WTC11 (cell line): Measurements from ENCODE around the gene BAIAP2. TPM values are rescaled to one million over a fixed set of nuclear protein-coding genes. Genes with fewer than 3 reads are reported as not detected.

ENCODE experiments used
- ATAC-seq: fragments of 200-7000 bp; cut with Tn5 transposase; 2 replicates; pipeline ENCODE4 v1.10.0; 2021; ENCODE audit warnings: mild to moderate bottlenecking, moderate library complexity
- CTCF ChIA-PET: fragments of 300-600 bp; sonication (Branson Sonifier 250); formaldehyde crosslinking; loops from one replicate; lab custom pipeline; 2021; ENCODE audit warnings: antibody characterized with exemption; lab: Charles Lee
- POLR2A ChIA-PET: fragments of 350-600 bp; sonication (Branson Sonifier 250); formaldehyde crosslinking; loops from one replicate; lab custom pipeline; 2021; ENCODE audit warnings: antibody characterized with exemption; lab: Charles Lee
- DNase-seq: peaks from one replicate; pipeline ENCODE4 v3.0.0; 2021; ENCODE audit warnings: low spot score
- H3K27ac Mint-ChIP-seq: 2 replicates; pipeline ENCODE4 v1.8.0; 2021; ENCODE audit warnings: mixed read lengths
- H3K27me3 Mint-ChIP-seq: 2 replicates; pipeline ENCODE4 v1.8.0; 2021; ENCODE audit warnings: low read depth, mild to moderate bottlenecking, moderate library complexity, mixed read lengths
- H3K36me3 Mint-ChIP-seq: 2 replicates; pipeline ENCODE4 v1.8.0; 2021; ENCODE audit warnings: mixed read lengths
- H3K4me1 Mint-ChIP-seq: 2 replicates; pipeline ENCODE4 v1.8.0; 2022; ENCODE audit warnings: mixed read lengths
- H3K4me3 Mint-ChIP-seq: 2 replicates; pipeline ENCODE4 v1.8.0; 2021; ENCODE audit warnings: mild to moderate bottlenecking, moderate library complexity, mixed read lengths
- H3K9me3 Mint-ChIP-seq: 2 replicates; pipeline ENCODE4 v1.8.0; 2021; ENCODE audit warnings: mixed read lengths
- ESRRA ChIP-seq: sonication (generic); formaldehyde crosslinking; IDR thresholded peaks from 2 replicates; pipeline ENCODE4 v1.8.1; 2022; ENCODE audit warnings: mild to moderate bottlenecking, missing genetic modification reagents, borderline replicate concordance
- FOXK1 ChIP-seq: sonication (generic); formaldehyde crosslinking; IDR thresholded peaks from 2 replicates; pipeline ENCODE4 v1.8.0; 2022; ENCODE audit warnings: mild to moderate bottlenecking, moderate library complexity, missing genetic modification reagents
- GABPB1 ChIP-seq: sonication (generic); formaldehyde crosslinking; IDR thresholded peaks from 2 replicates; pipeline ENCODE4 v1.8.1; 2023; ENCODE audit warnings: mild to moderate bottlenecking, missing genetic modification reagents
- JUN ChIP-seq: sonication (generic); formaldehyde crosslinking; IDR thresholded peaks from 2 replicates; pipeline ENCODE4 v1.8.0; 2023; ENCODE audit warnings: mild to moderate bottlenecking, missing genetic modification reagents
- MXD4 ChIP-seq: fragments of 250-450 bp; sonication (Bioruptor Pico); IDR thresholded peaks from 2 replicates; pipeline ENCODE4 v1.8.0; 2021; ENCODE audit warnings: mild to moderate bottlenecking, moderate library complexity, borderline replicate concordance
- NFE2L1 ChIP-seq: sonication (generic); formaldehyde crosslinking; IDR thresholded peaks from 2 replicates; pipeline ENCODE4 v1.8.1; 2023; ENCODE audit warnings: missing genetic modification reagents
- NR2C2 ChIP-seq: sonication (generic); formaldehyde crosslinking; IDR thresholded peaks from 2 replicates; pipeline ENCODE4 v1.8.0; 2022; ENCODE audit warnings: mild to moderate bottlenecking, missing genetic modification reagents
- PRRX2 ChIP-seq: fragments of 250-450 bp; sonication (Bioruptor Pico); IDR thresholded peaks from 2 replicates; pipeline ENCODE4 v1.8.0; 2021; ENCODE audit warnings: mild to moderate bottlenecking
- RORB ChIP-seq: fragments of 250-450 bp; sonication (Bioruptor Pico); IDR thresholded peaks from 2 replicates; pipeline ENCODE4 v1.9.0; 2021; ENCODE audit warnings: mild to moderate bottlenecking
- SMAD3 ChIP-seq: sonication (generic); formaldehyde crosslinking; IDR thresholded peaks from 2 replicates; pipeline ENCODE4 v1.8.0; 2022; ENCODE audit warnings: missing genetic modification reagents, mild to moderate bottlenecking, borderline replicate concordance
- SOX15 ChIP-seq: fragments of 250-450 bp; sonication (Bioruptor Pico); IDR thresholded peaks from 2 replicates; pipeline ENCODE4 v1.9.0; 2021; ENCODE audit warnings: mild to moderate bottlenecking
- ZNF138 ChIP-seq: sonication (generic); formaldehyde crosslinking; conservative IDR thresholded peaks from 2 replicates; pipeline ENCODE4 v1.8.1; 2022; ENCODE audit warnings: mild to moderate bottlenecking, moderate library complexity, missing genetic modification reagents
- ZNF317 ChIP-seq: sonication (generic); formaldehyde crosslinking; IDR thresholded peaks from 2 replicates; pipeline ENCODE4 v1.8.1; 2023; ENCODE audit warnings: low read depth, mild to moderate bottlenecking, moderate library complexity, missing genetic modification reagents, borderline replicate concordance
- ZNF416 ChIP-seq: fragments of 250-450 bp; sonication (Bioruptor Pico); IDR thresholded peaks from 2 replicates; pipeline ENCODE4 v1.9.0; 2021; ENCODE audit warnings: mild to moderate bottlenecking, inconsistent platforms
- total RNA-seq: library from RNA; stranded (reverse); gene quantifications from 3 replicates; pipeline ENCODE4 v1.2.3, GENCODE V29; 2021
- TF ChIP-seq, protein P1 (sequence below): sonication (generic); formaldehyde crosslinking; IDR thresholded peaks from 2 replicates; pipeline ENCODE4 v1.8.0; 2022; ENCODE audit warnings: mild to moderate bottlenecking, missing genetic modification reagents
- TF ChIP-seq, protein P2 (sequence below): fragments of 250-450 bp; sonication (Bioruptor Pico); IDR thresholded peaks from 2 replicates; pipeline ENCODE4 v1.9.0; 2021; ENCODE audit warnings: mild to moderate bottlenecking
- TF ChIP-seq, protein P3 (sequence below): sonication (generic); formaldehyde crosslinking; IDR thresholded peaks from 2 replicates; pipeline ENCODE4 v1.8.1; 2023; ENCODE audit warnings: mild to moderate bottlenecking, missing genetic modification reagents, moderate library complexity
- TF ChIP-seq, protein P4 (sequence below): sonication (generic); formaldehyde crosslinking; IDR thresholded peaks from 2 replicates; pipeline ENCODE4 v1.8.1; 2023; ENCODE audit warnings: mild to moderate bottlenecking, missing genetic modification reagents, moderate library complexity
- TF ChIP-seq, protein P5 (sequence below): sonication (generic); formaldehyde crosslinking; conservative IDR thresholded peaks from 2 replicates; pipeline ENCODE4 v1.8.1; 2022; ENCODE audit warnings: mild to moderate bottlenecking, missing genetic modification reagents

The BAIAP2 gene
- total RNA-seq, 1 experiment from 2014 or later: 20.7 TPM

DNA sequence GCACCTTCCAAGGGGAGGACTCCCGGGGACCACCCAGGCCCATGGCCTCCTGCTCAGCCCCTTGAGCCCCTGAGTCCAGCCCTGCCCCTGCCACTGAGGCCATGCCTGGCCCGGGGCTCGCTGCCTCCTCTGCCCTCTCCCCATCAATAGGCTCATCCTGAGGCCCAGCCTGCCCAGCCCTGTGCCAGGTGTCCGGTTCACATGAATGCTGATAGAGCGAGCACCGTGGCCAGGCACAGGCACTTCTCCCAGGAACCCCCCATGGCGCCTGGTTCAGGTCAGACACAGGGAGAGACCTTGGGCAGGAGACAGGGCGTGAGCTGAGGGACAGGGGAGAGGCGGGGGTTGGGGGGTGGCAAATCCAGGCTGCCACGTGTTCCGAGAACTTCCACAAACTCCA is 127.5 kb downstream of the BAIAP2 start:
- ChIA-PET POLR2A (no interaction called here), CTCF (interaction anchor here (0.6 kb wide), 1 partner anchor 42 kb away, joined by 4 read pairs; no protein-coding TSS in a partner anchor)
- DNase-seq (no peak), ATAC-seq (no peak)
- peaks cover 9% of the 10 kb centered on the region for H3K27me3 Mint-ChIP-seq
- peak overlapping the region; percentile 82; the same call in 1 of the 2 replicates for H3K27ac Mint-ChIP-seq
- H3K36me3 Mint-ChIP-seq: no peaks in the 10 kb centered on the region
- H3K4me3 Mint-ChIP-seq: no peak overlapping the region
- H3K4me1 Mint-ChIP-seq: no peaks in the 10 kb centered on the region
- TF ChIP-seq ZNF416: no peak
- no peak for TF ChIP-seq ZNF317 (CRISPR knock-in tag)
- TF ChIP-seq, protein P1, sequence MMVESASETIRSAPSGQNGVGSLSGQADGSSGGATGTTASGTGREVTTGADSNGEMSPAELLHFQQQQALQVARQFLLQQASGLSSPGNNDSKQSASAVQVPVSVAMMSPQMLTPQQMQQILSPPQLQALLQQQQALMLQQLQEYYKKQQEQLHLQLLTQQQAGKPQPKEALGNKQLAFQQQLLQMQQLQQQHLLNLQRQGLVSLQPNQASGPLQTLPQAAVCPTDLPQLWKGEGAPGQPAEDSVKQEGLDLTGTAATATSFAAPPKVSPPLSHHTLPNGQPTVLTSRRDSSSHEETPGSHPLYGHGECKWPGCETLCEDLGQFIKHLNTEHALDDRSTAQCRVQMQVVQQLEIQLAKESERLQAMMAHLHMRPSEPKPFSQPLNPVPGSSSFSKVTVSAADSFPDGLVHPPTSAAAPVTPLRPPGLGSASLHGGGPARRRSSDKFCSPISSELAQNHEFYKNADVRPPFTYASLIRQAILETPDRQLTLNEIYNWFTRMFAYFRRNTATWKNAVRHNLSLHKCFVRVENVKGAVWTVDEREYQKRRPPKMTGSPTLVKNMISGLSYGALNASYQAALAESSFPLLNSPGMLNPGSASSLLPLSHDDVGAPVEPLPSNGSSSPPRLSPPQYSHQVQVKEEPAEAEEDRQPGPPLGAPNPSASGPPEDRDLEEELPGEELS: no peak
- TF ChIP-seq SMAD3: no peak
- TF ChIP-seq JUN (CRISPR knock-in tag): no peak
- TF ChIP-seq SOX15 (CRISPR knock-in tag): no peak
- TF ChIP-seq ZNF138: no peak
- TF ChIP-seq, protein P2, sequence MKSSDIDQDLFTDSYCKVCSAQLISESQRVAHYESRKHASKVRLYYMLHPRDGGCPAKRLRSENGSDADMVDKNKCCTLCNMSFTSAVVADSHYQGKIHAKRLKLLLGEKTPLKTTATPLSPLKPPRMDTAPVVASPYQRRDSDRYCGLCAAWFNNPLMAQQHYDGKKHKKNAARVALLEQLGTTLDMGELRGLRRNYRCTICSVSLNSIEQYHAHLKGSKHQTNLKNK (CRISPR knock-in tag): no peak
- no peaks in the 10 kb centered on the region for H3K9me3 Mint-ChIP-seq

DNA sequence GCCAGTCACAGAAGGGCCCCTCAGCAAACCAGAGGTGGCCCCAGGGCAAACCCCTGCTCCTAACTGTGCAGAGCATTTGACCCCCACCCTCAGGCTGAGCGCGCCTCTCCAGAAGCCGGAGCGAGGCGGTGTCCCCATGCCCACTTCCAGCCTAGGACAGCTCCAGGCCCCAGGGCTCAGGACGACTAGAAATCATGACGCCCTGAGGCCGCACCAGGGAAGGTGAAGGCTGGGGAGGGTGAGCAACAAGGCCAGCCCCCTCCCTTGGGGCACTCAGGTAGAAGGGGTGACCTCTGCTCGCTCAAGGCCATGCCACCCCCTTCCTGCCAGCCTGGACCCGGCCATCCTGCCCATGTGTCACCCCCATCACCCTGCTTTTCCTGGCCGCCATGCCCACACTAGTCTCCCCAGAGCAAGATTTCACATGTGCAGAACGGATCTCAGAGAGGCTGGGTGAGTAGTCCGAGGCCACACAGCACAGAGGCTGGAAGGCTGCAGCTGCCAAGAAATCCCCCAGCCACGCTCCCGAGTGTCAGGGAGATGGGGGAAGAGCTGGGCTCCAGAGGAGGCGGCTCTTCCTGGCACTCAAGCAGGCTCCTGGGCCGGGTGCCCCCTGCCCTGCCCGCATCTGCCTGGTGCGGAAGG is 128.2 kb downstream of the BAIAP2 start:
- TF ChIP-seq PRRX2 (CRISPR knock-in tag): no peak
- peaks cover 9% of the 10 kb centered on the region for H3K27me3 Mint-ChIP-seq
- CTCF ChIA-PET: no interaction called here
- no peaks in the 10 kb centered on the region for H3K4me1 Mint-ChIP-seq
- H3K36me3 Mint-ChIP-seq: no peaks in the 10 kb centered on the region
- no peaks in the 10 kb centered on the region for H3K9me3 Mint-ChIP-seq
- H3K27ac Mint-ChIP-seq: no peak overlapping the region
- no peak for ATAC-seq
- H3K4me3 Mint-ChIP-seq: no peak overlapping the region
- POLR2A ChIA-PET: no interaction called here
- no peak for DNase-seq

DNA sequence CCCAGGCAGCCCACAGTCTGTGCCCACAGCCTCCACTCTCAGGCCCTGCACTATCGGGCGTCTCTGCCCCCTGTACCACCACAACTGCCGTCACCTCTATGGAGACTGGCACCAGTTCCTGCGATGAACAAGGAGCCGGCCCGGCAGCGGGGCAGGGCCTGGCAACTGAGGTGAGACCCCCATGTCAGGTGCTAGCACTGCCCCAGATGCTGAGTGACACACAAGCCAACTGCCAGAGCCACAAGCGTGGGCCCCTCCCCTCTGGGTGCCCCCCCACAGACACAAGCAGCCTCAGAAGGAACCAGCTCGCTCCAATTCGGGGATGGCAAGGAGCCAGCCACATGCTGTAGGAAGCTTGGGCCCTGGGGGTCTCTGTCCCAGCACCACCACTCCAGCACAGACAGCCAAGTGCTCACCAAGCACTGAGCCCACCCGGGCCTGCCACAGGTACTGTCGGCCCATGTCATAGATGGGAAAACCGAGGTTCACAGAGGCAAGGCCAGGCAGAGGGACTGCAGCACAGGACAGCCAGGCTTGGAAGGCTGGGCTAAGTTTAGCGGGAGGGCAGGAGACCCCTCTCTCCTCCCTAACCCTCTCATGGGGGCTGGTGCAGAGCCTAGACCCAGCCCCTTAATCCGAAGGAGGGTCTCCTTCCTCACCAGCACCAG is 128.9 kb downstream of the BAIAP2 start:
- H3K36me3 Mint-ChIP-seq: no peaks in the 10 kb centered on the region
- CTCF ChIA-PET: interaction anchor here (1.1 kb wide), 1 partner anchor 21 kb away, joined by 4 read pairs; no protein-coding TSS in a partner anchor
- ATAC-seq: no peak

More for the DNA sequence above, 128.9 kb downstream of the BAIAP2 start:
- Mint-ChIP-seq H3K4me3 (no peak overlapping the region), H3K9me3 (no peaks in the 10 kb centered on the region), H3K27ac (no peak overlapping the region), H3K4me1 (no peaks in the 10 kb centered on the region), H3K27me3 (peaks cover 9% of the 10 kb centered on the region)
- POLR2A ChIA-PET: no interaction called here
- DNase-seq: no peak
- TF ChIP-seq, protein P3, sequence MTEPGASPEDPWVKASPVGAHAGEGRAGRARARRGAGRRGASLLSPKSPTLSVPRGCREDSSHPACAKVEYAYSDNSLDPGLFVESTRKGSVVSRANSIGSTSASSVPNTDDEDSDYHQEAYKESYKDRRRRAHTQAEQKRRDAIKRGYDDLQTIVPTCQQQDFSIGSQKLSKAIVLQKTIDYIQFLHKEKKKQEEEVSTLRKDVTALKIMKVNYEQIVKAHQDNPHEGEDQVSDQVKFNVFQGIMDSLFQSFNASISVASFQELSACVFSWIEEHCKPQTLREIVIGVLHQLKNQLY (CRISPR knock-in tag): no peak
- TF ChIP-seq NR2C2 (CRISPR knock-in tag) (no peak), GABPB1 (CRISPR knock-in tag) (no peak), ZNF317 (CRISPR knock-in tag) (no peak), NFE2L1 (CRISPR knock-in tag) (no peak), ESRRA (CRISPR knock-in tag) (no peak), FOXK1 (no peak), RORB (CRISPR knock-in tag) (no peak), MXD4 (CRISPR knock-in tag) (no peak)
- TF ChIP-seq, protein P4, sequence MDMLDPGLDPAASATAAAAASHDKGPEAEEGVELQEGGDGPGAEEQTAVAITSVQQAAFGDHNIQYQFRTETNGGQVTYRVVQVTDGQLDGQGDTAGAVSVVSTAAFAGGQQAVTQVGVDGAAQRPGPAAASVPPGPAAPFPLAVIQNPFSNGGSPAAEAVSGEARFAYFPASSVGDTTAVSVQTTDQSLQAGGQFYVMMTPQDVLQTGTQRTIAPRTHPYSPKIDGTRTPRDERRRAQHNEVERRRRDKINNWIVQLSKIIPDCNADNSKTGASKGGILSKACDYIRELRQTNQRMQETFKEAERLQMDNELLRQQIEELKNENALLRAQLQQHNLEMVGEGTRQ (CRISPR knock-in tag): no peak
- TF ChIP-seq, protein P5, sequence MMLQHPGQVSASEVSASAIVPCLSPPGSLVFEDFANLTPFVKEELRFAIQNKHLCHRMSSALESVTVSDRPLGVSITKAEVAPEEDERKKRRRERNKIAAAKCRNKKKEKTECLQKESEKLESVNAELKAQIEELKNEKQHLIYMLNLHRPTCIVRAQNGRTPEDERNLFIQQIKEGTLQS: no peak
- TF ChIP-seq, all 79 proteins: peak for 0
